GM19351 (cell line): Measurements from ENCODE around the gene STXBP4.

Experiments used
- ATAC-seq: cut with Tn5 transposase; IDR thresholded peaks from one replicate; pipeline ENCODE4 v1.9.1; 2021; ENCODE audit warnings: mild to moderate bottlenecking, moderate library complexity; ENCODE audit not compliant: unreplicated experiment

The STXBP4 gene

GRCh38 chr17:54969658-54970572 lies 1.4 kb downstream of the STXBP4 start:
- no peak for ATAC-seq

- no peak for ATAC-seq
These were observed 2.6 kb downstream of the STXBP4 start for GRCh38 chr17:54971147-54971546.

DNA sequence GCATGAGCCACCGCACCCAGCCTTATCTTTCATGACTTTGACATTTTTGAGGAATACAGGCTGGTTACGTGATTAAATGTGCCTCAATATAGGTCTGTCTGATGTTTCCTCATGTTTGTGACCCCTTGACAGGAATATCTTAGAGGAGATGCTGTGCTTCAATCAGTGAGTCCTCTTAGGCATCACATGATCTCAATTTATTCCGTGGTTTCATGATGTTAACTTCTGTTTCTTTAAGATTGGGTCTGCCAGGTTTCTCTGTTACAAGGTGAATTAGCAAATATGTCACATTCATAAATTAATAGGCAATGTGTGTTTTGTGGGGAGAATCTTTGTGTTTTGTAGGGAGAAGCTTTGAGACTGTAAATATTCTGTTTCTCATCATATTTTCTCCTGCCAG lies 3.3 kb downstream of the STXBP4 start:
- no peak for ATAC-seq

DNA sequence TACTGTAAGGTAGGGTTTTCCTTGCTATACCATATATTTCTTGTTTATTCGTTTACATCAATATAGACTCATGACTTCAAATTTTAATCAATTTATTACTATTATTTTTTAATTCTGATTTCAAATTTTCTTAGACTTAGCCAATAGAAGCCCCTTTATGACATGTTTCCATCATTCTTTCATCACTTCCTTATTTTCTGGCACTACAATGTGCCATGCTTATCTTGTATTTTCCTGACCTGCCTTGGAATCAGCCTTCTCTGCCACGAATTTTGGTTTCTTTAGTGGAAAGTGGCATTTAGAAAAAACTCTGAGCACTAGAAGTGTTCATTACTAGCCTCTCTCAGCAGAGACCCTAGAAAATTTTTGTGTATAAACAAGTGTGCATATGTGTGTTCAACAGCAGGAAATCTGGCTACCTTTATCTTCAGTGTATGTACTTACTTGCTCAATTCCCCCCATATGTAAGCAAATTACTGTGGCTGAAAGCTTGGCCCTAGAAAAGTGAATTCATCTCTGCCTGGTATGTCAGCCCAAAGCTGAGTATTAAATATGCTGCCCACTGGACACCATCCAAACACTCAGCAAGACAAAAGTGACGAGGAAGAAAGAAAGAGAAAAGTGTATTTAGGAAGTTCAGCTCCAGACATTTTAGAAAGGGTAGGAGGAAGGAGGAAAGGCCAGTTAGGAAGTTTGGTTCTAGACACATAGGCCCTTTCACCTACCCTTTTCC lies 4.0 kb downstream of the STXBP4 start:
- ATAC-seq = no peak

- no peak for ATAC-seq
These were observed 6.2 kb downstream of the STXBP4 start for GRCh38 chr17:54974759-54975158.

DNA sequence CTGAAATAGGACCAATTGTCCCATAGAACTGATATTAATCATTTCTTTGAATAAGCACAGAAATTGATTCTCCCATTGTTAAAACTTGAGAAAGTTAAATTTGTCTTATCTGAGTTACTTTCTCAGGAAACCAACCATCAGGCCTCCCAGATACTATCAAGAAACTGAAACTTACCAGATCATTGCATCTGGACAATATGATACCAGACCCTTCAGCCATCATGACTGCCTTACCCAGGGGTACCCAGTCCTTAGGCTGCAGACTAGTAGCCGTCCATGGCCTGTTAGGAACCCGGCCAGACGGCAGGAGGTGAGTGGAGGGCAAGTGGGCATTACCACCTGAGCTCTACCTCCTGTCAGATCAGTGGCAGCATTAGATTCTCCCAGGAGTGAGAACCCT lies 7.8 kb downstream of the STXBP4 start:
- no peak for ATAC-seq

GRCh38 chr17:54977744-54978143 lies 9.2 kb downstream of the STXBP4 start:
- no peak for ATAC-seq

DNA sequence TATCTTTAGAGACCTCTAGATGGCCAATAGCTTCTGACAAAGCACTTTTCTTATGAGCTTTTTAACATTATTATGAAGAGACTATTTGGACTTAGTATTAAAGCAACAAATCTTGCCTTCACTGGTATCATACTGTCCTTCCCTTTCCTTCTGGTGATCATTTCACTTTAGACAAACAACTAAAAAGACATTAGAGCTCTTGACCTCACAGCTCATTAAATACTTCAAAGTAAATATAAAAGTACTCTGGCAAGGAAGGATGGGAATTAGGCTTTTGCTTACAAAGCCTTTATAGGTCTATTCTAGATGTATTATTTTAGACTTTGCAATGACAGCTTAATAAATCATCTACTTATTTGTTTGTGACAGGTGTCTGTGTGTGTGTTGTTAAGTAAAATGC lies 11.1 kb downstream of the STXBP4 start:
- ATAC-seq = no peak

DNA sequence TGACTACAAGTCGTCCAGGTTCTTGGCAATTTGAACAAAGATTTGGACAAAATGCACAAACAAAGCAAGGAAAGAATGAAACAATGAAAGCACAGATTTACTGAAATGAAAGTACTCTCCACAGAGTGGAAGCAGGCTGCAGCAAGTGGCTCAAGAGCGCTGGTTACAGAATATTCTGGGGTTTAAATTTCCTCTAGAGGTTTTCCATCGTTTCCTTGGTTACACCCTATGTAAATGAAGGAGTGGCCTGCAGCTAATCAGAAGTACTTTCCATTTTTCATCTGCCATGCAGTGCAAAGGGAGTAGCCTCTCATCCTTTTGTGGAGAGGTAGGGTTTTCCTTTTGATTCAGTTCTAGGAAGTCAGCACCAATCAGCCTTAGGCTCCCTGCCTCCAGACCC lies 11.8 kb downstream of the STXBP4 start:
- no peak for ATAC-seq

DNA sequence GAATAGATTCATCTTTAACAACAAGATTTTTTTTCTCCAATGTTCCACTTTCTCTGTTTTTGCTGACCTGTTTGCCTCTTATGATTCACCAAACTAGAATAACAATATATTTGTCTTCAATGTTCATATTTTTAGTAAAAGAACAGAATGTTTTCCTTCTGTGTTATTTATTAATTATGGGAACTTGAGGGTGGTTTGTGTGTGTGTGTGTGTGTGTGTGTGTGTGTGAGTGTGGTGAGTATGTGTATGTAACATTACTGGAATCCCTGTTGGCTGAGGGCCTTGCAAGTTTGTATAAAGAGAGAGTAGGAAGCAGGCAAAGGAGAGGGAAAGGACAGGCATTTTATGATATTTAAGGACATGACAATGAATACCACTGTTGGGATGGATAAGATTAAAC lies 13.8 kb downstream of the STXBP4 start:
- ATAC-seq = no peak

DNA sequence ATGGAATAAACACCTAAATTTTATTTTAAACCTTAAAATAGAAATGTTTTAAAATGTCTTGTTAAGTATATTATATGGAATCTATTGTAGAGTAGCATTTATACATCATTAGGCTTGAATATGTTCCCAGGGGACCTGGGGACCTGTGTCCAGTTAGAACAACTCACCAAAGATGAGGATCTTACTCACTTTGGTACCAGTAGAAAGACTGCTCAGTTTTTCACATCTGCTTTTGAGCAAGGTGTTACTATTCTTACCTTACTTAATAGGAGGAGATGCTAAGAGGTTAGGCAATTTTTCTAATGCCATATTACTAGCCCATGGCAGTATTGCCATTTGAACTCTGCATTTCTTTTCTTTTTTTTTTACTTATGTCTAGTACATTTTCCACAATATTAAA lies 14.7 kb downstream of the STXBP4 start:
- ATAC-seq = peak; percentile 93

GRCh38 chr17:54985476-54985875 lies 16.9 kb downstream of the STXBP4 start:
- no peak for ATAC-seq

DNA sequence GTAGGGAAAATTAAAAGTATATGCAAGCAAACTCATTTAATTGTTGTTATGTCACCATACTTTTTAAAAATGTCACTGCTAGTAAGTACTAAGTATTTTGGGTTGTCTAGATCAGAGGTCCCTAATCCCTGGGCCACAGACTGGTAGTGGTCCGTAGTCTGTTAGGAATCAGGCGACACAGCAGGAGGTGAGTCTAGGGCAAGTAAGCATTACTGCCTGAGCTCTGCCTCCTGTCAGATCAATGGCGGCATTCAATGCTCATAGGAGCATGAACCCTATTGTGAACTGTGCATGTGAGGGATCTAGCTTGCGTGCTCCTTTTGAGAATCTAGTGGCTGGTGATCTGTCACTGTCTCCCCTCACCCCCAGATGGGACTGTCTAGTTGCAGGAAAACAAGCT lies 21.6 kb downstream of the STXBP4 start:
- ATAC-seq = no peak

DNA sequence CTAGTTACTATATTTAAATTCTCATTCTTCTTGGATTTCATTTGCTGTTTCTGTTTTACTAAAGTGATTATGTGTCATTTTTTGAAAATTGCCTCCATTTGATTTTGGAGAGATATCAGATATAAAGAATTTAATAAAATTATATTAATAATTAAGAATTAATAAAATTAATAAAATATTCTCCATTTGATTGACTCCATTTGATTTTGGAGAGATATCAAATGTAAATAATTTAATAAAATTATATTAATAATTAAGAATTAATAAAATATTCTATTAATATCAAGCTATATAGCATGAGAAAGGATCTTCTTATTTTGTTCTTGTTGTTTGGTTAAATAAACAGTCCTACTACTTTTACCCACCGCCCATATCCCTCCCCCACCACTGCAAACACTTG lies 23.0 kb downstream of the STXBP4 start:
- ATAC-seq = no peak

DNA sequence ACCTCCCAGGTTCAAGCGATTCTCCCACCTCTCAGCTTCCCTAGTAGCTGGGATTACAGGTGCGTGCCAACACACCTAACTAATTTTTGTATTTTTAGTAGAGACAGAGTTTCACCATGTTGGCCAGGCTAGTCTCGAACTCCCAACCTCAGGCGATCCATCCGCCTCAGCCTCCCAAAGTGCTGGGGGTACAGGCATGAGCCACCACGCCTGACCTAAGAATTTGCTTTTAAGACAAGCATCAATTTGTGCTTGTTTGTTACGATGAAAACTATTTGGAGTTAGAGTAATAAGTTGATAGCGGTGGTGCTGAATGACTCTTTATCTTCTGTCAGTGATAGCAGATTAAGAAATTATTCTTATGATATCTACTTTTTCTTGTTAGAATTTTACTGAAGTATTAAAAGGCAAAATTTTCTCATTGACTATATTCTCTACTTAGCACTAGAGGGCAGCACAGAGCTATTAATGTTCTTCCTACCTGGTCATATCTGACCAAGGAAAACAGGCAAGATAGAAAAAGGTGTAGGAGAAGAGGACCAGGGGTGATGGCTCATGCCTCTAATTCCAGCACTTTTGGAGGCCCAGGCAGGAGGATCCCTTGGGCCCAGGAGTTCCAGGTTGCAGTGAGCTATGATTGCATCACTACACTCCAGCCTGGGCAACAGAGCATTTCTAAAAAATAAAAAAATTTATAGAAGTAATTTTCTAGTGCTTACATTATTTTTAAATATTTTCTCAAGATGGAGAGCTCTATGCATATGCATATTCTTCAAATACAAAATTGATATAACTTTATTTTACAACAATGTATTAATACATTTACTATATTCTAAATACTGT lies 24.5 kb downstream of the STXBP4 start:
- ATAC-seq = peak; percentile 68

DNA sequence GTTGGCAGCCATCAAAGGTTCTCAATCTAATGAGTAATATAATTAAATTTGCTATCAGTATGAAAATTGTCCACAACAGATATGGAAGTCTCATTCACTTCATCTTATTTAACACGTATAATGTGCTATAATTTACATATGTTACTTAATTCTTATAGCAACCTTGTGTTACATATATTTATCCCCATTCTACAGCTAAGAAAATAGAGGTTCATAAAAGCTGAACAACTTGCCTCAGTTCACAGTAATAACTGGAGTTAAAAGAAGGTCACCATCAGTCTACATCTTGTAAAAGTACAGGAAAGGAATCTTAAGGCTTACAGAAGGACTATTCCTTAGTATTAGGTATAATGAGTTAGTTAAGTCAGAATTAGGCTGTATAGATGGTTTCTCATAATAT lies 27.9 kb downstream of the STXBP4 start:
- ATAC-seq = no peak

DNA sequence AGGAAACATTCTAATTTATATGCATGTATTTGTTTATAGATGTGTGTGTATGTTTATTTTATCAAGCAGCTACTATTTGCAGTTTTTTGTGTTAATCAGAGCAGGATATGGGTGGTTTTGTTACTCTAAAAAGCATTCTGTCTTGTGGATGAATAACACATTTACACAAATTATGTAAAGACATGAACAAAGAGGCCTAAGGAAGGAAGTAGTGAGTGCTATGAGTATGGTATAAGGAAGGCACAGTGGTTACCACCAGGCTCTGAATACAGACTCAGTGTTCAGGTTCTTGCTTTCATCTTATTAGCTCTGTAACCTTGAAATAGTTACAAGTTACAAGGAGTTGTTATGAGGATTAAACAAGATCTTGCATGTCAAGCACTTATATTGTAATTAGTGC lies 33.9 kb downstream of the STXBP4 start:
- no peak for ATAC-seq

- no peak for ATAC-seq
These were observed 35.9 kb downstream of the STXBP4 start for GRCh38 chr17:55004484-55004883.

DNA sequence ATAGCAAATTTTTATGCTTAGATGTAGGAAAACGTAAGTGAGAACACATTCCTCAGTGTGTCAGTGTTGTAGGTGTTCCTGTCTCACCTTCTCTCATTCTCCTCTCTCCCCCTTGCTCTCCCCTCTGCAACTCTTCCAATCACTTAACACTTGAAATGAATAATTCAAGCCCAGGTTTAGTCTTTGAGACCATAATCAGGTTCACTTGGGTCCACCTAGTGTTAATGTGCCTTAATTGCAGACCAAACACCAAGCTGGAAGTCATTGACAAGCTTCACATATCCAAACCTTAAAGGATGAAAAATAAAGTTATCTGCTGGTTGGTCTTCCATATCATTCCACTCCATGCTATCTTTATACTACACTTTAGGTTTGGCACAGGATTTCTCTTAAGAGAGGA lies 37.0 kb downstream of the STXBP4 start:
- no peak for ATAC-seq

DNA sequence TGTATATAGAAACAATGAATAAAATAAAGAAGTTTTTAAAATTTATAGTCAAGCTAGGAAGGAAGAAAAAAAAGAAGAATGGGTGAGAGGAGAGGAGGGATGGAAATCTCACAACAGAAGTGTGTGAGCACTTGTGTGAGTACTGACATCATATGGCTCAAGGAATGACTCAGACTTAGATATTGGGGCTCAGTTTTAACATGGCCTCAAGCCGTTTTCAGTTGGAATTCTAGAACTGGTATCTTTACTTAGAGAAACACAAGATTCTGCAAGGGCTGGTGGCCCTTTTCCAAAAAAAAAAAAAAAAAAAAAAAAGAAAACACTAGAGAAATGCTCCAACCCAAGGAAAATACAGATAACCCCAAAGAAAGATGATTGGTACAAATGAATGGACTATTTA lies 55.1 kb downstream of the STXBP4 start:
- ATAC-seq = no peak

DNA sequence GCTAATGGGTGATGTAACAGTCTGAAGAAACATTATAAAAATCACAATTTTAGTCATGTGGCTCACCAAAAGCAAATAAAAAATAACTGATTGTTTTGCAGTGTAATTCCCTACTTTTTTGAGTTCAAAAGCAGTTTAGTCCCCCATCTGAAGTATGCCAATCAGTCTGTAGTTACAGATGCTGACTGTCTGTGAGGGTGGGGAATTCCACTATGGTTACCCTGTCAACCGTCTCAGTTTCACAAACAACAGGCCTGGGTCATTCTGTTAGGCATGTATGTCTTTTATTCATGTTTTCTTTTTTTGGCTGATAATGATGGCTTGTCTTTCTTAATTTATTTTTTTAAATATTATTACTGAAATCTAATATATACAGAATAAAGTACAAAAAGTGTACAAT lies 69.3 kb downstream of the STXBP4 start:
- ATAC-seq = peak; percentile 98
